ENCODE results near the gene CYP2F1.

CYP2F1 gene

GRCh38 chr19:41175801-41176777 is 61.9 kb downstream of the CYP2F1 start:
- peak in 1 of 2 donors; percentile 41 for DNase-seq (ENCODE audit: low read depth in 1 of 2, low spot score in 1 of 2)

All from activated CD4-positive, alpha-beta T cell treated with anti-CD3 and anti-CD28 coated beads, Interleukin-2, amount 50 U/mL, for 24 hours (primary cell).